Sigmoid colon (tissue), 4 donors: ENCODE data around the gene OCIAD1.

ENCODE experiments used
- EP300 ChIP-seq, 4 donors: sonication (generic); formaldehyde crosslinking; IDR thresholded peaks; one replicate each; pipeline ENCODE4 v1.6.1; 2017; ENCODE audit warnings: antibody characterized with exemption in 4 of 4
- POLR2A ChIP-seq, 2 donors: fragments of 450-650 bp; IDR thresholded peaks; one replicate each; pipeline ENCODE4 v1.6.1; 2016; ENCODE audit warnings: antibody characterized with exemption in 2 of 2, mild to moderate bottlenecking in 2 of 2, moderate library complexity in 2 of 2
- POLR2AphosphoS5 ChIP-seq, 4 donors: sonication (generic); formaldehyde crosslinking; IDR thresholded peaks; one replicate each; pipeline ENCODE4 v1.6.1; 2017; ENCODE audit warnings: antibody characterized with exemption in 4 of 4
- TF ChIP-seq, protein P1 (sequence below), 4 experiments: fragments of 450-650 bp in 3 of 4; fragments of 200-600 bp in 1 of 4; IDR thresholded peaks; one replicate each; pipeline ENCODE4 v1.5.1; 2016 to 2019; ENCODE audit warnings: antibody characterized with exemption in 4 of 4, mild to moderate bottlenecking in 3 of 4, moderate library complexity in 2 of 4

DNA sequence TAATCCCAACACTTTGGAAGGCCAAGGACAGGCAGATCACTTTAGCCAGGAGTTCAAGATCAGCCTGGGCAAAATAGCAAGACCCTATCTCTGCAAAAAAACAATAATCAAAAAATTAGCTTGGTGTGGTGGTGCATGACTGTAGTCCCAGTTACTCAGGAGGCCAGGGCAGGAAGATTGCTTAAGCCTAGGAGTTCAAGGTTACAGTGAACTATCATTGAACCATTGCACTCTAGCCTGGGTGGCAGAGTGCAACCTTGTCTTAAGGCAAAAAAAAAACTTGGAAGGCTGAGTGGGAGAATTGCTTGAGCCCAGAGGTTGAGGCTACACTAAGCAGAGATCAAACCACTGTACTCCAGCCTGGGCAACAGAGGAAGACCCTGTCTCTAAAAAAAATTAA is 45.6 kb upstream of the OCIAD1 start:
- TF ChIP-seq EP300 (IDR thresholded peaks at IDR 0.05) (no peak), POLR2AphosphoS5 (IDR thresholded peaks at IDR 0.05) (no peak), POLR2A (IDR thresholded peaks at IDR 0.05) (no peak)
- TF ChIP-seq, protein P1, sequence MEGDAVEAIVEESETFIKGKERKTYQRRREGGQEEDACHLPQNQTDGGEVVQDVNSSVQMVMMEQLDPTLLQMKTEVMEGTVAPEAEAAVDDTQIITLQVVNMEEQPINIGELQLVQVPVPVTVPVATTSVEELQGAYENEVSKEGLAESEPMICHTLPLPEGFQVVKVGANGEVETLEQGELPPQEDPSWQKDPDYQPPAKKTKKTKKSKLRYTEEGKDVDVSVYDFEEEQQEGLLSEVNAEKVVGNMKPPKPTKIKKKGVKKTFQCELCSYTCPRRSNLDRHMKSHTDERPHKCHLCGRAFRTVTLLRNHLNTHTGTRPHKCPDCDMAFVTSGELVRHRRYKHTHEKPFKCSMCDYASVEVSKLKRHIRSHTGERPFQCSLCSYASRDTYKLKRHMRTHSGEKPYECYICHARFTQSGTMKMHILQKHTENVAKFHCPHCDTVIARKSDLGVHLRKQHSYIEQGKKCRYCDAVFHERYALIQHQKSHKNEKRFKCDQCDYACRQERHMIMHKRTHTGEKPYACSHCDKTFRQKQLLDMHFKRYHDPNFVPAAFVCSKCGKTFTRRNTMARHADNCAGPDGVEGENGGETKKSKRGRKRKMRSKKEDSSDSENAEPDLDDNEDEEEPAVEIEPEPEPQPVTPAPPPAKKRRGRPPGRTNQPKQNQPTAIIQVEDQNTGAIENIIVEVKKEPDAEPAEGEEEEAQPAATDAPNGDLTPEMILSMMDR (IDR thresholded peaks at IDR 0.05): no peak
